GM21786 (cell line): ENCODE measurements around the gene ABL1.
A peak's percentile ranks its signal among the peaks of the same experiment; 100 is the strongest.

Experiments used
- ATAC-seq: cut with Tn5 transposase; IDR thresholded peaks from one replicate; pipeline ENCODE4 v1.9.1; 2021; ENCODE audit not compliant: unreplicated experiment

The ABL1 gene

DNA sequence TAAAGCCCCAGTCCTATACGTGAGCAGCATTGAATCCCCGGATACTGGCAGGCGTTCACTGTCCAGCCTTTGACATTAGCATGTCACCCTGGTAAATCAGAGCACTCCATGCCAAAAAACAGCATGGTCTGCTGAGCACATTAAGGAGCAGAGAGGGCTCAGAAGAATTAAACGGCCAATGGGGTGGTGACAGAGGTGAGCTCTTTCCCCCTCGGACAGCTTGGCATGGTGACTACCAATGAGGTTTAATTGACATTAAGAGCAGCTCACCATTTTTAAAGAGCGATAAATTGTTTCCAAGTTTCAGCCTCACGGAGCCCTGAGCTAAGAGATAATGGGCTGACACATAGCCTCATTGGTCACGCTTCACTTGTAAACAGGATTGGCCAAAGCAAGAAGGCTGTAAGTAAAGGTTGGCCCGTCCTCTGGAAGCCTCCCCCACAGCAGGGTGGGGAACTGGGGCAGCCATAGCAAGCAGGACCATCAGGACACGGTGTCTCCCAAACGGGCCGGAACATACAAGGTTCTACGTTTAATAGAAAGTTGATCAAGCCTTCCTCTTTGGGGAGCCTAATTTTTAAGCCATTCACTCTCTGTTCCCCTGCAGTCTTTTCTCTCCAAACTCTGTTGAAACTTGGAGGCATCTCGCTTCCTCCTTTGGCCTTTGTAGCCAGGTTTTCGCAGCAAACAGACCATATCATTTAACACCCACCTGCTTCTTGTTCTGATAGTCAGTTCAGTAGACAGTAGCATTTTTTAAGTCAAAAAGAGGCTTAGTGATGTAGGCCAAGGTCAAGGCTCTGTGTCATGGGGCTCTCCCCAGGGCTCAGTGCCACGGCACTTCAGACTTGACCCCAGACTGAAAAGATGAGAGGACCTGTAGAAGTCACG, 35.7 kb downstream of the ABL1 start:
- ATAC-seq: peak; percentile 87

DNA sequence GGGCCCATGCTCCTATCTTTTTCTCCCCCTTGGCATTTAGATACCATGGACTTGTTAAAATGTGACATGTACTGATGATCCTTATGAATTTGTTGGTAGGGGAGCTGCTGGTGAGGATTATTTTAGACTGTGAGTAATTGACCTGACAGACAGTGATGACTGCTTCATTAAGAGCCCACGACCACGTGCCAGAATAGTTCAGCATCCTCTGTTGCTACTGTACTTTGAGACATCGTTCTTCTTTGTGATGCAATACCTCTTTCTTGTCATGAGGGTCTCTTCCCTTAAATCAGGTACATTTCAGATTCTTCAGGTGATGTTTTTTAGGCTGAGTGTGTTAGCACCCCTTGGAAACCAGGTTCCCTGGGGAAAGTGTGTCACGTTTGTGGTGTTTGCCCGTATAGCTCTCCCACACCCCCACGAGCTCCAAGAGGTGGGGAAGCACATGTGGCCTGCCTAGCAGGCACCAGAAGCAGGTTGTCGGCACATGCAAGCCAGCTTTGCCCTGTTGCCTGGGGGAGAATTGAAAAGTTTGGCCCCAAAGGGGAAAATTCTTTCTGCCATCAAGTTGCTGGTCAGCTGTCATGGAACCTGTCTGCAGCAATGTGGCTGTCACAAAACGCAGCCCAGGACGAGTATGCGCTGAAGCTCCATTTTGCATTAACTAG, 36.5 kb downstream of the ABL1 start:
- no peak for ATAC-seq

DNA sequence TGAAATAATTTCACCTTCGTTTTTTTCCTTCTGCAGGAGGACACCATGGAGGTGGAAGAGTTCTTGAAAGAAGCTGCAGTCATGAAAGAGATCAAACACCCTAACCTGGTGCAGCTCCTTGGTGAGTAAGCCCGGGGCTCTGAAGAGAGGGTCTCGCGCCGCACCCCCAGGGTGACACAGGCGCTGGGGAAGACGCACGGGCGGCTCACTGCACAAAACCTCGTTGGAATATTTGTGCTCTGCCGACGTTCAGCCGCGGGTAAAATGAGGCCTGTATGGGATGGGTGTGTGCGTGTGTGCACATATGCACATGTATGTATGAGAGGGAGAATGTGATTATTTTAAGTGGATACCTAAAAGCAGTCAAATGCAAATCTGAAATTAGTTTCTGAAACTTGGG, 37.0 kb downstream of the ABL1 start:
- no peak for ATAC-seq

DNA sequence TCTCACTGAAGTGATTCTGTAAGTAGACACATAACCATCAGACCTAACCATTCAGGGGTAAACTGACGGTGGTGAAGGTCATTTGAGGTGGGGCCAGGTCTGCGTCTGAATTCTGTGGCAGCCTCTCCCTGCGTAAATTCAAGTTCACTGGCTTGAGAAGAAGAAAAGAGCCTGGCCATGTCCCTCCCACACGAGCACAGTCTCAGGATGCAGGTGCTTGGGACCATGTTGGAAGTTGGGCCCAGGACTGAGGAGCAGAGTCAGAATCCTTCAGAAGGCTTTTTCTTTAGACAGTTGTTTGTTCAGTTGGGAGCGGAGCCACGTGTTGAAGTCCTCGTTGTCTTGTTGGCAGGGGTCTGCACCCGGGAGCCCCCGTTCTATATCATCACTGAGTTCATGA, 37.5 kb downstream of the ABL1 start:
- no peak for ATAC-seq

DNA sequence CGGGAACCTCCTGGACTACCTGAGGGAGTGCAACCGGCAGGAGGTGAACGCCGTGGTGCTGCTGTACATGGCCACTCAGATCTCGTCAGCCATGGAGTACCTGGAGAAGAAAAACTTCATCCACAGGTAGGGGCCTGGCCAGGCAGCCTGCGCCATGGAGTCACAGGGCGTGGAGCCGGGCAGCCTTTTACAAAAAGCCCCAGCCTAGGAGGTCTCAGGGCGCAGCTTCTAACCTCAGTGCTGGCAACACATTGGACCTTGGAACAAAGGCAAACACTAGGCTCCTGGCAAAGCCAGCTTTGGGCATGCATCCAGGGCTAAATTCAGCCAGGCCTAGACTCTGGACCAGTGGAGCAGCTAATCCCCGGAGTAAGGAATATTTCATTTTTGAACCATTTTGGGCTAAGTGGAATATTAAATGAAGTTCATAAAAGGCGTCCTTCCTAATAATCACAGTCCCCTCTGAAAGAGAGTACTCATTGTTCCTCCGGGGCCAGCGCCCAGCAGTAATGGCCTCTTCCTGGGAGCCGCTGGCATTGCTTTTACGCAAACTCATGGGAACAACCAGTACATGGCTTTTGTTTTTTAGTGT, 38.0 kb downstream of the ABL1 start:
- ATAC-seq: no peak

DNA sequence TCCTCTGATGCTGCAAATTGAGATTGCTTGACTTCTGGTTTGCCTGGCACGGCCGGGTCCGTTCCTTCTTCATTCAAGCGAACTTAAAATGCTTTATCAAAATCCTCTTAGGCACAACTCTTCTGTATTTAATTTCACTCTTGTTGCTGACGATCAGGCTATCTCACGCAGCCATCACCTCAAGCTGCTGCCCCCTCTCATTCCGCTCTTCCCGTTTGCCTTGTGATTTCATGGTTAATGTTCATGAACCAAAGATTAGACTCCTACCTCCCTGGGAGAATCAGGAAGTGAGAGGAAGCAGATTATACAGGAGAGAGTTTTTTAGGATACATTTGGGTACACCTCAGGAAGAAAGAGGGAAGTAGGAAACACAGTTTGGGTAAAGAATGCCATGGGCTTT, 38.9 kb downstream of the ABL1 start:
- ATAC-seq: no peak

DNA sequence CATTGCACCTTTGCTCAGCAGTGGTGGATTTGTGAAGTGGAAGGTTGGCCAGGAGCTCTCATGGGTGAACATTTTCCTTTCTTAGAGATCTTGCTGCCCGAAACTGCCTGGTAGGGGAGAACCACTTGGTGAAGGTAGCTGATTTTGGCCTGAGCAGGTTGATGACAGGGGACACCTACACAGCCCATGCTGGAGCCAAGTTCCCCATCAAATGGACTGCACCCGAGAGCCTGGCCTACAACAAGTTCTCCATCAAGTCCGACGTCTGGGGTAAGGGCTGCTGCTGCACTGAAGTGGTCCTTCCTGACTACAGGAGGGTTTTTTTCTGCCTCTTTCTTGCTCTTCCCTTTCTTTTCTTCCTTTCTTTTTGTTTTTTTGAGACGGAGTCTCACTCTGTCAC, 39.7 kb downstream of the ABL1 start:
- no peak for ATAC-seq

DNA sequence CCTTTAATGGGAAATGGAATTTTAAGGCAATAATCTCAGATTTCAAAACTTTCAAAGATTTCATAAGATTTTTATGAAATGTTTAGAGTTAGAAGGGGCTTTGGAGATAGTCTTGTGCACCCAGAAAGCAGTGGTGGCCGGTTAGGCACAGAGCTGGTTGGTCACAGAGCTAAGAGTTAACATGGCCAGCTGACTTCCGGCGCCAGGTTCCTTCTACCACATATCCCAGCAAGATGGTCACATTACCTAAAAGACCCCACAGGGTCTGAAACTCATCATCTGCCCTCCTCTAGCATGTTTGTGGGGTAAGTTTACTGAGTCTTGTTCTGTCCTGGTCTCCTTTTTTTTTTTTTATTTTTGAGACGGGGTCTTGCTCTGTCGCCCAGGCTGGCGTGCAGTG, 42.2 kb downstream of the ABL1 start:
- no peak for ATAC-seq

DNA sequence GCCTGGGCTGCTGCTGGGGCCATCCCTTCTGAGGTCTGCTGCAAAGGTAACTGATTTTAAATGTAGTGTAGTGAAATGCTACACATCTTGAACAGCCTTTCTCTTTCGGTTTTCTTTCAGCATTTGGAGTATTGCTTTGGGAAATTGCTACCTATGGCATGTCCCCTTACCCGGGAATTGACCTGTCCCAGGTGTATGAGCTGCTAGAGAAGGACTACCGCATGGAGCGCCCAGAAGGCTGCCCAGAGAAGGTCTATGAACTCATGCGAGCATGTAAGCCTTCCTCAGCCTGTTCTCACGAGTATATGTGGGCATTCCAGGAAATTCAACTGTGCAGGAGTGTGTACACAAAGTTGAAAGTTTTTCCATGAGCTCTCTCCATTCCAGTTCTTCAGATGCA, 43.2 kb downstream of the ABL1 start:
- no peak for ATAC-seq

DNA sequence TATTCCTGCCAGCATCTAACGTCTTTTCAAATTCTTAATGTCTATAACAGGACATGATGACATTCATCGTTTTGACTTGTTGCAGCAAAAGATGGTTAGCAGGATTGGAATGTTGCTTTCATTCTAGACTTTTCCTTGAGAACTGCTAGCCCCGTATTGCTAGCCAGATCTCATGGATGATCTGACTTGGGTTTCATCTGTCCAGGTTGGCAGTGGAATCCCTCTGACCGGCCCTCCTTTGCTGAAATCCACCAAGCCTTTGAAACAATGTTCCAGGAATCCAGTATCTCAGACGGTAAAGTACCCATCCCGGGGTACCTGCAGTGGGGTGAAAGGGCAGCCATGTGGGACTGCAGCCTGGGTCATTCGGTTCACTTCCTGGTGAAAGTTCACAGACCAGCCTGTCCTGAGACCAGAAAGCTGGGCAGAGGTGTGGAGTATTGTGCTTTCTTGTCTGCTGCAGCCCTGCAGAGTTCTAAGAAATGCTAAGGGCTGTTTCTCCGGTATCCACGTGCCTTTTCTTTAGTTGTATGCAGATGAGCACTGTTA, 44.9 kb downstream of the ABL1 start:
- ATAC-seq: no peak

DNA sequence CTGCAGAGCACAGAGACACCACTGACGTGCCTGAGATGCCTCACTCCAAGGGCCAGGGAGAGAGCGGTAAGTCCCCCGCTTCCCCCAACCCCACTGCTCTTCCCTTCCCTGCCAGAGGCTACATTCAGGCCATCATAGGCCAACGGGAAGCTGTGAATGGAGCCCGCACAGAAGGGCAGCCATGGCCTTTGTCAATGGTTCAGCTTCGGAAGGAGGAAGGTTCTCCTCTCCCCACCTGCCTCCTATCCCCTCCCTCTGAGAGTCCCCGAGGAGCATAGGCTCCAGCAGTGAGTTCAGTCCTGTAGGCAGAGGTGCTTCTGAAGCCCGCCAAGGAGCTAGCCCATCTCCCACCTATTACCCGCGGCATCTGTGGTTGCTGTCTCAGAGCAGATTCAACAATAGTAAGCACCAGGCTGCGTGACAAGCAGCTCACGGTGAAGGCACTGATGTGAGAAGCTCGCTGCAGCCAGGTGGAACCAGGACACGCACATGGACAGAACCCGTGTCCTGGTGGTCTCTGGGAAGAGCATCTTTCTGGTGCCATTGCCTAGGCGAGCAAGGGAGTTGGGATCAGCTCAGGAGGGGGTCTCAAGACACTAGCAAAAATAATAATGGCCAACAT, 45.7 kb downstream of the ABL1 start:
- no peak for ATAC-seq

DNA sequence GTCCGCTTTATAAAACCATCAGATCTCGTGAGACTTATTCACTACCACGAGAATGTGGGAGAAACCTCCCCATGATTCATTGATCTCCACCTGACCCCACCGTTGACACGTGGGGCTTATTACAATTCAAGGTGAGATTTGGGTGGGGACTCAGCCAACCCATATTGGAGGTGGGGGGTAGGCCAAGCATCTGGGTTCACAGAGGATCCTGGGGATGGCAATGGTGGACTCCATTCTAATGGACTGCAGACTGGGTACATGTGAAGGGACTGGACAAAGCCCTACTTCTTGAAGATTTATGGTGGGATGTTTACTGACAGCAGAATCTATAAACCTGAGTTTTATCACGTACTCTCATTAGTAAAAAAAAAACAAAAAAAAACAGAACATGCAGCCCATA, 46.5 kb downstream of the ABL1 start:
- no peak for ATAC-seq

DNA sequence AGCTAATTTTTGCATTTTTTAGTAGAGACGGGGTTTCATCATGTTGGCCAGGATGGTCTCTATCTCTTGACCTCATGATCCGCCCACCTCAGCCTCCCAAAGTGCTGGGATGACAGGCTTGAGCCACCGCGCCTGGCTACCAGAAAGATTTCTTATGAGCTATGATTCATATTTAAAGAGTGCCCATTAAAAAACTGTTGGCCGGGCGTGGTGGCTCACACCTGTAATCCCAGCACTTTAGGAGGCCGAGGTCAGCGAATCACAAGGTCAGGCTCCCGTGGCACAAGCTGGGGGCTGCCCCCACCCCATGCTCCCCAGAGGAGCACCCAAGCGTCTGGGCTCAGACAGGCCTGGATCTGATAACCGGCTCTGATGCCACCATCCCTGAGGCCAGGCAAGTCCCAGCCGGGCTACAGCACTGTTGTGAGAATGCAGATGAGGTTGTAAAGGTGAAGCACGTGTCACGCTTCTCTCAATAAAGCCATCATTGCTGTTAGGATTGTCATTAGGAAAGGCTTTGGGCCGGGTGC, 47.7 kb downstream of the ABL1 start:
- ATAC-seq: no peak

DNA sequence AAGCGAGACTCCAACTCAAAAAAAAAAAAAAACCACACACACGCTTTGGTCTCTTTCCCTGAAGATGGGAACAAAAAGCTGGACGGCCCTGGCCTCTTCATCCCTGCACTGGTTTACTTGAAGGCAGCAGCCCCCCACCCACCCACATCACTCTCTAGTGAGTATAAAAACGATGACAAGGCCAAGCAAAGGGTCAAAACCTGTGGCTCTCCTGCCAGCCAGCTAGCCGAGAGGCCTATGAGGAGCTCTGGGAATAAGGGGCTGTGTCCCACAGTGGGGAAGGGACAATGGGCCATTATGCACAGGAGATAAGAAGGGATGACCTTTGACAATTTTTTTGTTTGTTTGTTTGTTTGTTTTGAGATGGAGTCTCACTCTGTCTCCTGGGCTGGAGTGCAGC, 48.4 kb downstream of the ABL1 start:
- no peak for ATAC-seq

DNA sequence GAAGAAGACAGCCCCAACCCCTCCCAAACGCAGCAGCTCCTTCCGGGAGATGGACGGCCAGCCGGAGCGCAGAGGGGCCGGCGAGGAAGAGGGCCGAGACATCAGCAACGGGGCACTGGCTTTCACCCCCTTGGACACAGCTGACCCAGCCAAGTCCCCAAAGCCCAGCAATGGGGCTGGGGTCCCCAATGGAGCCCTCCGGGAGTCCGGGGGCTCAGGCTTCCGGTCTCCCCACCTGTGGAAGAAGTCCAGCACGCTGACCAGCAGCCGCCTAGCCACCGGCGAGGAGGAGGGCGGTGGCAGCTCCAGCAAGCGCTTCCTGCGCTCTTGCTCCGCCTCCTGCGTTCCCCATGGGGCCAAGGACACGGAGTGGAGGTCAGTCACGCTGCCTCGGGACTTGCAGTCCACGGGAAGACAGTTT, 49.1 kb downstream of the ABL1 start:
- ATAC-seq: no peak

DNA sequence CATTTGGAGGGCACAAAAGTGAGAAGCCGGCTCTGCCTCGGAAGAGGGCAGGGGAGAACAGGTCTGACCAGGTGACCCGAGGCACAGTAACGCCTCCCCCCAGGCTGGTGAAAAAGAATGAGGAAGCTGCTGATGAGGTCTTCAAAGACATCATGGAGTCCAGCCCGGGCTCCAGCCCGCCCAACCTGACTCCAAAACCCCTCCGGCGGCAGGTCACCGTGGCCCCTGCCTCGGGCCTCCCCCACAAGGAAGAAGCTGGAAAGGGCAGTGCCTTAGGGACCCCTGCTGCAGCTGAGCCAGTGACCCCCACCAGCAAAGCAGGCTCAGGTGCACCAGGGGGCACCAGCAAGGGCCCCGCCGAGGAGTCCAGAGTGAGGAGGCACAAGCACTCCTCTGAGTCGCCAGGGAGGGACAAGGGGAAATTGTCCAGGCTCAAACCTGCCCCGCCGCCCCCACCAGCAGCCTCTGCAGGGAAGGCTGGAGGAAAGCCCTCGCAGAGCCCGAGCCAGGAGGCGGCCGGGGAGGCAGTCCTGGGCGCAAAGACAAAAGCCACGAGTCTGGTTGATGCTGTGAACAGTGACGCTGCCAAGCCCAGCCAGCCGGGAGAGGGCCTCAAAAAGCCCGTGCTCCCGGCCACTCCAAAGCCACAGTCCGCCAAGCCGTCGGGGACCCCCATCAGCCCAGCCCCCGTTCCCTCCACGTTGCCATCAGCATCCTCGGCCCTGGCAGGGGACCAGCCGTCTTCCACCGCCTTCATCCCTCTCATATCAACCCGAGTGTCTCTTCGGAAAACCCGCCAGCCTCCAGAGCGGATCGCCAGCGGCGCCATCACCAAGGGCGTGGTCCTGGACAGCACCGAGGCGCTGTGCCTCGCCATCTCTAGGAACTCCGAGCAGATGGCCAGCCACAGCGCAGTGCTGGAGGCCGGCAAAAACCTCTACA, 49.8 kb downstream of the ABL1 start:
- no peak for ATAC-seq

DNA sequence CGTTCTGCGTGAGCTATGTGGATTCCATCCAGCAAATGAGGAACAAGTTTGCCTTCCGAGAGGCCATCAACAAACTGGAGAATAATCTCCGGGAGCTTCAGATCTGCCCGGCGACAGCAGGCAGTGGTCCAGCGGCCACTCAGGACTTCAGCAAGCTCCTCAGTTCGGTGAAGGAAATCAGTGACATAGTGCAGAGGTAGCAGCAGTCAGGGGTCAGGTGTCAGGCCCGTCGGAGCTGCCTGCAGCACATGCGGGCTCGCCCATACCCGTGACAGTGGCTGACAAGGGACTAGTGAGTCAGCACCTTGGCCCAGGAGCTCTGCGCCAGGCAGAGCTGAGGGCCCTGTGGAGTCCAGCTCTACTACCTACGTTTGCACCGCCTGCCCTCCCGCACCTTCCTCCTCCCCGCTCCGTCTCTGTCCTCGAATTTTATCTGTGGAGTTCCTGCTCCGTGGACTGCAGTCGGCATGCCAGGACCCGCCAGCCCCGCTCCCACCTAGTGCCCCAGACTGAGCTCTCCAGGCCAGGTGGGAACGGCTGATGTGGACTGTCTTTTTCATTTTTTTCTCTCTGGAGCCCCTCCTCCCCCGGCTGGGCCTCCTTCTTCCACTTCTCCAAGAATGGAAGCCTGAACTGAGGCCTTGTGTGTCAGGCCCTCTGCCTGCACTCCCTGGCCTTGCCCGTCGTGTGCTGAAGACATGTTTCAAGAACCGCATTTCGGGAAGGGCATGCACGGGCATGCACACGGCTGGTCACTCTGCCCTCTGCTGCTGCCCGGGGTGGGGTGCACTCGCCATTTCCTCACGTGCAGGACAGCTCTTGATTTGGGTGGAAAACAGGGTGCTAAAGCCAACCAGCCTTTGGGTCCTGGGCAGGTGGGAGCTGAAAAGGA, 50.7 kb downstream of the ABL1 start:
- no peak for ATAC-seq

DNA sequence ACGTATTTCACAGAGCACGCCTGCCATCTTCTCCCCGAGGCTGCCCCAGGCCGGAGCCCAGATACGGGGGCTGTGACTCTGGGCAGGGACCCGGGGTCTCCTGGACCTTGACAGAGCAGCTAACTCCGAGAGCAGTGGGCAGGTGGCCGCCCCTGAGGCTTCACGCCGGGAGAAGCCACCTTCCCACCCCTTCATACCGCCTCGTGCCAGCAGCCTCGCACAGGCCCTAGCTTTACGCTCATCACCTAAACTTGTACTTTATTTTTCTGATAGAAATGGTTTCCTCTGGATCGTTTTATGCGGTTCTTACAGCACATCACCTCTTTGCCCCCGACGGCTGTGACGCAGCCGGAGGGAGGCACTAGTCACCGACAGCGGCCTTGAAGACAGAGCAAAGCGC, 51.9 kb downstream of the ABL1 start:
- ATAC-seq: no peak

DNA sequence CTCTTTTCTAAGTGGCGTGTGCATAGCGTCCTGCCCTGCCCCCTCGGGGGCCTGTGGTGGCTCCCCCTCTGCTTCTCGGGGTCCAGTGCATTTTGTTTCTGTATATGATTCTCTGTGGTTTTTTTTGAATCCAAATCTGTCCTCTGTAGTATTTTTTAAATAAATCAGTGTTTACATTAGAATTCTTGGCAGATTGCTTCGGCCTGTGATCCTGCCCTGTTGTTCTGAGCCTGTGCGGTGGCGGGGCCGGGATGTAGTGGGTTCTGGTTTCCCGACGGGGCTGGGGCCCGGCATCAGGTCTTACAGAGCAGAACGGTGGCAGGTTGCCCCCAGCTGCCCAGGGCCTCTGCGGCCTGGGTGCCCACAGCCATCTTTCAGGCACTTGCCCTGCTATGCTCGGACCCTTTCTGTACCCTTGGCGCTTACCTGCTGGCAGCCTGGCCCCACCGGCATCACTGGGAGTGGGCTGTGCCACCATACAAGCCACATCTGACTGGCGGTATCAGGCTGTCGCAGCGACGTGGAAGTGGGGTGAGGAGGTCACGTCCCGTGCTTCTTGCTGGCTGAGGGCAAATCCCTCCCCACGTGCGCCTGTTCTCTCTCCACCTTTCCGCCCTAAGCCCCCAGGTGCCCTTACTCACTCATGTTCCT, 52.6 kb downstream of the ABL1 start:
- no peak for ATAC-seq
